ENCODE results near the gene P2RX1.

- TF ChIP-seq CTCF (IDR thresholded peaks at IDR 0.05), result no peak
- no peak for TF ChIP-seq POLR2A (IDR thresholded peaks at IDR 0.05)
These were observed 33.2 kb upstream of the P2RX1 start for GRCh38 chr17:3949418-3949817.

All from body of pancreas (tissue), 4 donors.